ENCODE results near the gene LTF. TPM values are rescaled to one million over a fixed set of nuclear protein-coding genes. Genes with fewer than 3 reads are reported as not detected.

The LTF gene
- total RNA-seq, 3 donors from 2014 or later, result 1.2 to 1.4 (median 1.2) TPM

GRCh38 chr3:46465196-46465520 is 453 bp upstream of the LTF start:
- no peaks in the 10 kb centered on the region for H3K36me3 ChIP-seq (ENCODE audit: low read depth)
- intact Hi-C loops (cut with DNase I, micrococcal nuclease), result no loop called here
- H3K4me3 ChIP-seq, result no peak overlapping the region
- ATAC-seq (no peak), DNase-seq (no peak)
- H3K9me3 ChIP-seq, result no peaks in the 10 kb centered on the region
- H3K4me1 ChIP-seq (ENCODE audit: low read depth), result no peaks in the 10 kb centered on the region
- no peak for TF ChIP-seq CTCF (IDR thresholded peaks at IDR 0.05)

- no peaks in the 10 kb centered on the region for H3K9me3 ChIP-seq
- intact Hi-C loops (cut with DNase I, micrococcal nuclease), result no loop called here
- ATAC-seq (no peak), DNase-seq (no peak)
- no peaks in the 10 kb centered on the region for H3K4me1 ChIP-seq (ENCODE audit: low read depth)
- TF ChIP-seq CTCF (IDR thresholded peaks at IDR 0.05), result no peak
- H3K4me3 ChIP-seq, result no peak overlapping the region
- H3K36me3 ChIP-seq (ENCODE audit: low read depth), result no peaks in the 10 kb centered on the region
Observed at GRCh38 chr3:46463868-46464241, 850 bp downstream of the LTF start.

GRCh38 chr3:46463120-46463867 is 1.4 kb downstream of the LTF start:
- no peak overlapping the region for H3K4me3 ChIP-seq
- ATAC-seq (no peak), DNase-seq (no peak)
- no peak for TF ChIP-seq CTCF (IDR thresholded peaks at IDR 0.05)
- no peaks in the 10 kb centered on the region for H3K36me3 ChIP-seq (ENCODE audit: low read depth)
- intact Hi-C loops (cut with DNase I, micrococcal nuclease), result no loop called here
- no peaks in the 10 kb centered on the region for H3K9me3 ChIP-seq
- H3K4me1 ChIP-seq (ENCODE audit: low read depth), result no peaks in the 10 kb centered on the region

- no peaks in the 10 kb centered on the region for H3K4me1 ChIP-seq (ENCODE audit: low read depth)
- TF ChIP-seq CTCF (IDR thresholded peaks at IDR 0.05), result no peak
- no peak overlapping the region for H3K4me3 ChIP-seq
- DNase-seq, result no peak
- intact Hi-C loops (cut with DNase I, micrococcal nuclease), result no loop called here
- no peak for ATAC-seq
- no peaks in the 10 kb centered on the region for H3K36me3 ChIP-seq (ENCODE audit: low read depth)
- H3K9me3 ChIP-seq, result no peaks in the 10 kb centered on the region
Observed at GRCh38 chr3:46462511-46462910, 2.2 kb downstream of the LTF start.

GRCh38 chr3:46462111-46462510 is 2.6 kb downstream of the LTF start:
- intact Hi-C loops (cut with DNase I, micrococcal nuclease), result no loop called here
- Histone ChIP-seq H3K36me3 (ENCODE audit: low read depth) (no peaks in the 10 kb centered on the region), H3K9me3 (no peaks in the 10 kb centered on the region), H3K4me3 (no peak overlapping the region), H3K4me1 (ENCODE audit: low read depth) (no peaks in the 10 kb centered on the region)
- ATAC-seq (no peak), DNase-seq (no peak)
- TF ChIP-seq CTCF (IDR thresholded peaks at IDR 0.05), result no peak

GRCh38 chr3:46460051-46460450 is 4.7 kb downstream of the LTF start:
- ATAC-seq, result no peak
- no peak for TF ChIP-seq CTCF (IDR thresholded peaks at IDR 0.05)
- DNase-seq, result no peak
- intact Hi-C loops (cut with DNase I, micrococcal nuclease), result no loop called here
- no peaks in the 10 kb centered on the region for H3K9me3 ChIP-seq
- H3K36me3 ChIP-seq (ENCODE audit: low read depth), result no peaks in the 10 kb centered on the region
- no peaks in the 10 kb centered on the region for H3K4me1 ChIP-seq (ENCODE audit: low read depth)
- no peak overlapping the region for H3K4me3 ChIP-seq

Data from mucosa of descending colon (tissue), 3 donors.